ENCODE measurements around the gene JUN.

DNA sequence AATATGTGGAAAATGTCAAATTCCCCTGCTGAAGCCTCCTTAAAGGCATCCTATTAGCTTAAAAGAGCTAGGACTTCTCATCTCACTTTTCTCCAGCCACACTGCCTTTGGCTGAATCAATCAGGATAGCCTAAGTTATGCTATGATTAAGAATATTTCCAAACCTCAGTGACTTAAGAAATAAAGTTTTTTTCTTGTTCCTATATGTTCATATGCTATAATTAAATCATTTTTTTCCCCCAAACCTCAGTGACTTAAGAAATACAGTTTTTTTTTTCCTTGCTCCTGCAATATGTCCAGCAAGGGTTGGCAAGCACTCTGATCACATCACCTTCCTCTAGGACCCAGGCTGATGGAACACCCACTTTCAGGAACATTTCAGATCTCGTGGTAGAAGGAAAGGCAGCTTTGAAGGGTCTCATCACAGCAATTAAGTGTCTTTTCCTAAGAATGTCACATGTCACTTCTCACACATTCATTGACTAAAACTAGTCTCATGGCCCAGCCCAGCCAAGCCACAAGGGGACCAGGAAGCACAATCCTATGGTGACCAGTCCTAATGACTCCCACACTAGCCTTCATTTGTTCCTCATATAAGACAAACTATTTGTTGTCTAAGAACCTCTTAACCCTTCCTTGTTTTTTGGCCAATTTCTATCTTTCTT is 6.3 kb upstream of the JUN start:
- TF ChIP-seq GATA2 (IDR thresholded peaks at IDR 0.05; ENCODE audit: low read depth, low read length) = no peak
- TF ChIP-seq GATA3 (IDR thresholded peaks at IDR 0.05; ENCODE audit: low read depth, low read length) = no peak

All from SH-SY5Y (cell line).